ENCODE results near the gene HSPH1.

DNA sequence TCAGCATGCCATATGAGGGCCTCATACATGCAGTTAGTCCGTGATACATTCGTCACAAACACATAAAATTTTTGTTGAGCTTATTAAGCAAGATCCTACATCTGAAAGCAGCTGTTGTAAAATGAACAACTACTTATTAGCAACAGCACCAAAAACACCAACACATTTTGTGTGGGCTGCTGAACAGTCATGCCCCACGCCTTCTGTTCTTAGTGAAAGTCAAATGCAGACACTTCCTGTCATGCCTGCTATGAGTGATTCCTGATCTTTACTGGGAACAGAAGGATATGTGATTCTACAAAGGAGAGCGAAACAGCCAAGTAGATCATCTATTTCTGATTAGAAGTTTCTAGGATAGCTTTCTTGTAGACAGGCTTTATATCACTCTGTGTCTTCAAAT, 33.9 kb upstream of the HSPH1 start:
- TF ChIP-seq, protein P1, sequence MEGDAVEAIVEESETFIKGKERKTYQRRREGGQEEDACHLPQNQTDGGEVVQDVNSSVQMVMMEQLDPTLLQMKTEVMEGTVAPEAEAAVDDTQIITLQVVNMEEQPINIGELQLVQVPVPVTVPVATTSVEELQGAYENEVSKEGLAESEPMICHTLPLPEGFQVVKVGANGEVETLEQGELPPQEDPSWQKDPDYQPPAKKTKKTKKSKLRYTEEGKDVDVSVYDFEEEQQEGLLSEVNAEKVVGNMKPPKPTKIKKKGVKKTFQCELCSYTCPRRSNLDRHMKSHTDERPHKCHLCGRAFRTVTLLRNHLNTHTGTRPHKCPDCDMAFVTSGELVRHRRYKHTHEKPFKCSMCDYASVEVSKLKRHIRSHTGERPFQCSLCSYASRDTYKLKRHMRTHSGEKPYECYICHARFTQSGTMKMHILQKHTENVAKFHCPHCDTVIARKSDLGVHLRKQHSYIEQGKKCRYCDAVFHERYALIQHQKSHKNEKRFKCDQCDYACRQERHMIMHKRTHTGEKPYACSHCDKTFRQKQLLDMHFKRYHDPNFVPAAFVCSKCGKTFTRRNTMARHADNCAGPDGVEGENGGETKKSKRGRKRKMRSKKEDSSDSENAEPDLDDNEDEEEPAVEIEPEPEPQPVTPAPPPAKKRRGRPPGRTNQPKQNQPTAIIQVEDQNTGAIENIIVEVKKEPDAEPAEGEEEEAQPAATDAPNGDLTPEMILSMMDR (IDR thresholded peaks at IDR 0.05; ENCODE audit: poor library complexity, severe bottlenecking) = no peak
- TF ChIP-seq EZH2 (IDR thresholded peaks at IDR 0.05; ENCODE audit: borderline replicate concordance, insufficient read depth, low read length, poor library complexity, severe bottlenecking) (no peak), TAF1 (IDR thresholded peaks at IDR 0.05; ENCODE audit: low read depth) (no peak), POLR2AphosphoS5 (IDR thresholded peaks at IDR 0.05) (no peak), RAD21 (conservative IDR thresholded peaks at IDR 0.05) (no peak), EP300 (conservative IDR thresholded peaks at IDR 0.05; ENCODE audit: poor library complexity, severe bottlenecking) (no peak), SMC3 (conservative IDR thresholded peaks at IDR 0.05; ENCODE audit: poor library complexity) (no peak)
- TF ChIP-seq, protein P2, sequence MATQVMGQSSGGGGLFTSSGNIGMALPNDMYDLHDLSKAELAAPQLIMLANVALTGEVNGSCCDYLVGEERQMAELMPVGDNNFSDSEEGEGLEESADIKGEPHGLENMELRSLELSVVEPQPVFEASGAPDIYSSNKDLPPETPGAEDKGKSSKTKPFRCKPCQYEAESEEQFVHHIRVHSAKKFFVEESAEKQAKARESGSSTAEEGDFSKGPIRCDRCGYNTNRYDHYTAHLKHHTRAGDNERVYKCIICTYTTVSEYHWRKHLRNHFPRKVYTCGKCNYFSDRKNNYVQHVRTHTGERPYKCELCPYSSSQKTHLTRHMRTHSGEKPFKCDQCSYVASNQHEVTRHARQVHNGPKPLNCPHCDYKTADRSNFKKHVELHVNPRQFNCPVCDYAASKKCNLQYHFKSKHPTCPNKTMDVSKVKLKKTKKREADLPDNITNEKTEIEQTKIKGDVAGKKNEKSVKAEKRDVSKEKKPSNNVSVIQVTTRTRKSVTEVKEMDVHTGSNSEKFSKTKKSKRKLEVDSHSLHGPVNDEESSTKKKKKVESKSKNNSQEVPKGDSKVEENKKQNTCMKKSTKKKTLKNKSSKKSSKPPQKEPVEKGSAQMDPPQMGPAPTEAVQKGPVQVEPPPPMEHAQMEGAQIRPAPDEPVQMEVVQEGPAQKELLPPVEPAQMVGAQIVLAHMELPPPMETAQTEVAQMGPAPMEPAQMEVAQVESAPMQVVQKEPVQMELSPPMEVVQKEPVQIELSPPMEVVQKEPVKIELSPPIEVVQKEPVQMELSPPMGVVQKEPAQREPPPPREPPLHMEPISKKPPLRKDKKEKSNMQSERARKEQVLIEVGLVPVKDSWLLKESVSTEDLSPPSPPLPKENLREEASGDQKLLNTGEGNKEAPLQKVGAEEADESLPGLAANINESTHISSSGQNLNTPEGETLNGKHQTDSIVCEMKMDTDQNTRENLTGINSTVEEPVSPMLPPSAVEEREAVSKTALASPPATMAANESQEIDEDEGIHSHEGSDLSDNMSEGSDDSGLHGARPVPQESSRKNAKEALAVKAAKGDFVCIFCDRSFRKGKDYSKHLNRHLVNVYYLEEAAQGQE (IDR thresholded peaks at IDR 0.05; ENCODE audit: borderline replicate concordance) = no peak

Measured in neural cell (in vitro differentiated cells).